OCI-LY7 (cell line): ENCODE measurements around the gene TNRC6C.

Experiments
- CTCF ChIP-seq: fragments of 200-600 bp; sonication (generic); conservative IDR thresholded peaks from 2 replicates; pipeline ENCODE4 v1.5.1; 2014; ENCODE audit warnings: mild to moderate bottlenecking, antibody characterized with exemption, low read length, moderate library complexity, mixed read lengths
- EZH2phosphoT487 ChIP-seq: fragments of 200-600 bp; sonication (generic); IDR thresholded peaks from 2 replicates; pipeline ENCODE4 v1.6.1; 2018; ENCODE audit warnings: low read depth, borderline replicate concordance, mild to moderate bottlenecking, mixed run types, antibody characterized with exemption, low read length, moderate library complexity, mixed read lengths

GRCh38 chr17:78133179-78133951 is 174.9 kb downstream of the TNRC6C start:
- no peak for TF ChIP-seq CTCF
- no peak for TF ChIP-seq EZH2phosphoT487
